Measurements from ENCODE around the gene FBXO44. TPM values are rescaled to one million over a fixed set of nuclear protein-coding genes. Genes with fewer than 3 reads are reported as not detected.

The FBXO44 gene
- total and polyA plus RNA-seq, 2 donors from 2014 or later = 22.5 to 66.6 TPM

GRCh38 chr1:11706292-11706691, 51.6 kb downstream of the FBXO44 start:
- H3K36me3 ChIP-seq (ENCODE audit: control insufficient read depth in 2 of 3, insufficient read depth in 3 of 3, low read length in 3 of 3) = no peaks in the 10 kb centered on the region
- H3K9me3 ChIP-seq (ENCODE audit: control insufficient read depth in 2 of 3, insufficient read depth in 1 of 3, low read length in 3 of 3) = peaks cover 0 to 2% (median 0%) of the 10 kb centered on the region in 3 donors
- no peak for FAIRE-seq
- TF ChIP-seq CTCF (IDR thresholded peaks at IDR 0.05; ENCODE audit: borderline replicate concordance, extremely low read depth, insufficient read depth) = no peak
- H3K27me3 ChIP-seq (ENCODE audit: control insufficient read depth, insufficient read depth, low read length) = peaks cover 5% of the 10 kb centered on the region
- H3K4me1 ChIP-seq (ENCODE audit: control insufficient read depth in 2 of 3, insufficient read depth in 2 of 3, low read depth in 1 of 3, low read length in 3 of 3) = peaks cover 0 to 5% (median 4%) of the 10 kb centered on the region in 3 donors
- no peak overlapping the region for H3K4me3 ChIP-seq (ENCODE audit: low read length in 3 of 3)
- H3K9ac ChIP-seq (ENCODE audit: low read length in 3 of 3) = no peak overlapping the region
- intact Hi-C loops (cut with DNase I) = no loop called here
- no peak for DNase-seq
- no peak overlapping the region for H3K27ac ChIP-seq (ENCODE audit: low read depth in 2 of 2, low read length in 2 of 2)

GRCh38 chr1:11707621-11708276, 53.1 kb downstream of the FBXO44 start:
- DNase-seq = peak in 2 of 5 donors; percentile 49 to 79
- no peak for TF ChIP-seq CTCF (IDR thresholded peaks at IDR 0.05; ENCODE audit: borderline replicate concordance, extremely low read depth, insufficient read depth)
- H3K27ac ChIP-seq (ENCODE audit: low read depth in 2 of 2, low read length in 2 of 2) = no peak overlapping the region
- H3K9me3 ChIP-seq (ENCODE audit: control insufficient read depth in 2 of 3, insufficient read depth in 1 of 3, low read length in 3 of 3) = no peaks in the 10 kb centered on the region
- H3K9ac ChIP-seq (ENCODE audit: low read length in 3 of 3) = no peak overlapping the region
- H3K36me3 ChIP-seq (ENCODE audit: control insufficient read depth in 2 of 3, insufficient read depth in 3 of 3, low read length in 3 of 3) = no peaks in the 10 kb centered on the region
- peaks cover 0 to 8% (median 0%) of the 10 kb centered on the region in 3 donors for H3K4me1 ChIP-seq (ENCODE audit: control insufficient read depth in 2 of 3, insufficient read depth in 2 of 3, low read depth in 1 of 3, low read length in 3 of 3)
- no peaks in the 10 kb centered on the region for H3K27me3 ChIP-seq (ENCODE audit: control insufficient read depth, insufficient read depth, low read length)
- intact Hi-C loops (cut with DNase I) = no loop called here
- no peak overlapping the region for H3K4me3 ChIP-seq (ENCODE audit: low read length in 3 of 3)
- FAIRE-seq = no peak

GRCh38 chr1:11708554-11709350, 54.1 kb downstream of the FBXO44 start:
- no peak overlapping the region for H3K4me3 ChIP-seq (ENCODE audit: low read length in 3 of 3)
- H3K36me3 ChIP-seq (ENCODE audit: control insufficient read depth in 2 of 3, insufficient read depth in 3 of 3, low read length in 3 of 3) = no peaks in the 10 kb centered on the region
- no peaks in the 10 kb centered on the region for H3K9me3 ChIP-seq (ENCODE audit: control insufficient read depth in 2 of 3, insufficient read depth in 1 of 3, low read length in 3 of 3)
- intact Hi-C loops (cut with DNase I) = no loop called here
- H3K4me1 ChIP-seq (ENCODE audit: control insufficient read depth in 2 of 3, insufficient read depth in 2 of 3, low read depth in 1 of 3, low read length in 3 of 3) = peaks cover 0 to 8% (median 0%) of the 10 kb centered on the region in 3 donors
- FAIRE-seq (no peak), DNase-seq (no peak)
- H3K9ac ChIP-seq (ENCODE audit: low read length in 3 of 3) = no peak overlapping the region
- no peak for TF ChIP-seq CTCF (IDR thresholded peaks at IDR 0.05; ENCODE audit: borderline replicate concordance, extremely low read depth, insufficient read depth)
- no peaks in the 10 kb centered on the region for H3K27me3 ChIP-seq (ENCODE audit: control insufficient read depth, insufficient read depth, low read length)
- H3K27ac ChIP-seq (ENCODE audit: low read depth in 2 of 2, low read length in 2 of 2) = no peak overlapping the region
